Nephron (organoid): ENCODE measurements around the gene MAGI2.

ENCODE experiments used
- H3K27ac Mint-ChIP-seq, 3 experiments: 2 replicates each; pipeline ENCODE4 v1.8.0; 2020; ENCODE audit warnings: mixed read lengths in 3 of 3, mild to moderate bottlenecking in 2 of 3, moderate library complexity in 1 of 3
- H3K27me3 Mint-ChIP-seq: 2 replicates; pipeline ENCODE4 v1.8.0; 2021; ENCODE audit warnings: low read depth, mild to moderate bottlenecking, moderate library complexity, mixed read lengths
- H3K36me3 Mint-ChIP-seq: 2 replicates; pipeline ENCODE4 v1.8.0; 2020; ENCODE audit warnings: low read depth, mixed read lengths
- H3K4me1 Mint-ChIP-seq: 2 replicates; pipeline ENCODE4 v1.8.0; 2020; ENCODE audit warnings: mixed read lengths
- H3K4me3 Mint-ChIP-seq, 3 experiments: 2 replicates each; pipeline ENCODE4 v1.8.0; 2020; ENCODE audit warnings: mild to moderate bottlenecking in 3 of 3, mixed read lengths in 3 of 3, moderate library complexity in 2 of 3
- H3K9me3 Mint-ChIP-seq: 2 replicates; pipeline ENCODE4 v1.8.0; 2020; ENCODE audit warnings: mixed read lengths
- CTCF ChIP-seq, 3 experiments: fragments of 200-600 bp; sonication (generic); IDR thresholded peaks; one replicate each; pipeline ENCODE4 v1.5.0; 2021; ENCODE audit warnings: antibody characterized with exemption in 3 of 3; ENCODE audit not compliant: unreplicated experiment in 3 of 3

Gene MAGI2

GRCh38 chr7:79137942-79138341 lies 315.5 kb downstream of the MAGI2 start:
- no peak overlapping the region for H3K4me3 Mint-ChIP-seq

GRCh38 chr7:79132844-79133451 lies 320.5 kb downstream of the MAGI2 start:
- H3K4me3 Mint-ChIP-seq = no peak overlapping the region
- no peak for TF ChIP-seq CTCF (IDR thresholded peaks at IDR 0.05; ENCODE audit: unreplicated experiment in 3 of 3)
- H3K27me3 Mint-ChIP-seq = no peaks in the 10 kb centered on the region
- H3K9me3 Mint-ChIP-seq = no peaks in the 10 kb centered on the region
- no peaks in the 10 kb centered on the region for H3K4me1 Mint-ChIP-seq
- H3K27ac Mint-ChIP-seq = no peak overlapping the region
- no peaks in the 10 kb centered on the region for H3K36me3 Mint-ChIP-seq

More at GRCh38 chr7:79137942-79138341, 315.5 kb downstream of the MAGI2 start:
- H3K27ac Mint-ChIP-seq = no peak overlapping the region
- no peaks in the 10 kb centered on the region for H3K4me1 Mint-ChIP-seq
- H3K9me3 Mint-ChIP-seq = no peaks in the 10 kb centered on the region
- no peaks in the 10 kb centered on the region for H3K27me3 Mint-ChIP-seq
- H3K36me3 Mint-ChIP-seq = no peaks in the 10 kb centered on the region
- TF ChIP-seq CTCF (IDR thresholded peaks at IDR 0.05; ENCODE audit: unreplicated experiment in 3 of 3) = no peak

GRCh38 chr7:79130715-79131114 lies 322.8 kb downstream of the MAGI2 start:
- Mint-ChIP-seq H3K27ac (no peak overlapping the region), H3K36me3 (no peaks in the 10 kb centered on the region), H3K4me3 (no peak overlapping the region), H3K9me3 (no peaks in the 10 kb centered on the region), H3K4me1 (no peaks in the 10 kb centered on the region), H3K27me3 (no peaks in the 10 kb centered on the region)
- no peak for TF ChIP-seq CTCF (IDR thresholded peaks at IDR 0.05; ENCODE audit: unreplicated experiment in 3 of 3)

- H3K9me3 Mint-ChIP-seq = no peaks in the 10 kb centered on the region
- H3K27ac Mint-ChIP-seq = no peak overlapping the region
Observed at GRCh38 chr7:79124331-79124730, 329.1 kb downstream of the MAGI2 start.

GRCh38 chr7:79118143-79118542 lies 335.3 kb downstream of the MAGI2 start:
- Mint-ChIP-seq H3K27me3 (no peaks in the 10 kb centered on the region), H3K27ac (peak overlapping the region in 2 of 3 experiments; percentile 44 to 67), H3K4me1 (peaks cover 24% of the 10 kb centered on the region), H3K9me3 (no peaks in the 10 kb centered on the region), H3K4me3 (no peak overlapping the region), H3K36me3 (no peaks in the 10 kb centered on the region)
- TF ChIP-seq CTCF (IDR thresholded peaks at IDR 0.05; ENCODE audit: unreplicated experiment in 3 of 3) = no peak

More at GRCh38 chr7:79124331-79124730, 329.1 kb downstream of the MAGI2 start:
- TF ChIP-seq CTCF (IDR thresholded peaks at IDR 0.05; ENCODE audit: unreplicated experiment in 3 of 3) = no peak
- Mint-ChIP-seq H3K4me1 (peaks cover 9% of the 10 kb centered on the region), H3K4me3 (no peak overlapping the region), H3K36me3 (no peaks in the 10 kb centered on the region), H3K27me3 (peaks cover 4% of the 10 kb centered on the region)

- no peak overlapping the region for H3K27ac Mint-ChIP-seq
- no peaks in the 10 kb centered on the region for H3K27me3 Mint-ChIP-seq
- no peak for TF ChIP-seq CTCF (IDR thresholded peaks at IDR 0.05; ENCODE audit: unreplicated experiment in 3 of 3)
- no peak overlapping the region for H3K4me3 Mint-ChIP-seq
- peaks cover 6% of the 10 kb centered on the region for H3K4me1 Mint-ChIP-seq
- H3K9me3 Mint-ChIP-seq = peaks cover 10% of the 10 kb centered on the region
- H3K36me3 Mint-ChIP-seq = no peaks in the 10 kb centered on the region
Observed at GRCh38 chr7:79096361-79096805, 357.1 kb downstream of the MAGI2 start.
